ENCODE results near the gene APC2.

DNA sequence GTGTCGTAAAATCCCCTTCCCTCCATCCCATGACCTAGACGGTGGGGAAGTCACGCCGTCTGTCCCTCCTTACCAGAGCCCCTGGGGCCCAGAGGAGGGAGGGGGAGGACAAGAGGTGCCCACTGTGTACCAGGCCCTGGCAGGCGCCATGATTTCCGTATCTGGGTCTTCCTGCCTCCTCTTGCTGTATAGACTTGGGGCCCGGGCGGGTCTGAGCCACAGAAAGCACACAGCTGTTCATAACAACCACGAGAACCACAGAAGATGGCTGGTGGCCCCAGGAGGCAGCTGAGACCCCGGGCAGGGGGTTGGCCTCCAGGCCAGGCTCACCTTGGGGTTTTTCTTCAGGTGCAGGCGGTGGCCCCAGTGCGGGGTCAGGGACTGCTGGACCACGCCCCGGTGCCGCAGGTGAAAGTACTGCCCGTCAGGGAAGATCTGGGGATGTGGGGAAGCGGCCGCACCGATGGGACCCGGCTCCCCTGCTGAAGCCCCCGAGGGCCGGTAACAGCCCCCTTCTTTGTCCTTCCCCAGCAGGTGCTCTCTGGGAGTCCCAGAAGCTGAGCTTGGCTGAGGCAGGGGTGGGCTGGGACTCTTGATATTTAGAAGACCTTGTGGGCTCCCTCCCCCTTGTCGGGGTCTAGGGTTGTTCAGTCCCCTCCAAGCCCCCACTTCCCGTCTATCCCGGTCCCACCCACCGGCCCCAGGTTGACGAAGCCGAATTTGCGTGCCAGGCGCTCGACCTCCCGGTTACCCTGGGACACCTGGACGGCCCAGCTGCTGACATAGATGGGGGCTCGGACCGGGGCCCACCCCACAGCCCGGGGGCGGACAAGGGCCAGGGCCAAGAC, 39.8 kb downstream of the APC2 start:
- TF ChIP-seq, protein P1, sequence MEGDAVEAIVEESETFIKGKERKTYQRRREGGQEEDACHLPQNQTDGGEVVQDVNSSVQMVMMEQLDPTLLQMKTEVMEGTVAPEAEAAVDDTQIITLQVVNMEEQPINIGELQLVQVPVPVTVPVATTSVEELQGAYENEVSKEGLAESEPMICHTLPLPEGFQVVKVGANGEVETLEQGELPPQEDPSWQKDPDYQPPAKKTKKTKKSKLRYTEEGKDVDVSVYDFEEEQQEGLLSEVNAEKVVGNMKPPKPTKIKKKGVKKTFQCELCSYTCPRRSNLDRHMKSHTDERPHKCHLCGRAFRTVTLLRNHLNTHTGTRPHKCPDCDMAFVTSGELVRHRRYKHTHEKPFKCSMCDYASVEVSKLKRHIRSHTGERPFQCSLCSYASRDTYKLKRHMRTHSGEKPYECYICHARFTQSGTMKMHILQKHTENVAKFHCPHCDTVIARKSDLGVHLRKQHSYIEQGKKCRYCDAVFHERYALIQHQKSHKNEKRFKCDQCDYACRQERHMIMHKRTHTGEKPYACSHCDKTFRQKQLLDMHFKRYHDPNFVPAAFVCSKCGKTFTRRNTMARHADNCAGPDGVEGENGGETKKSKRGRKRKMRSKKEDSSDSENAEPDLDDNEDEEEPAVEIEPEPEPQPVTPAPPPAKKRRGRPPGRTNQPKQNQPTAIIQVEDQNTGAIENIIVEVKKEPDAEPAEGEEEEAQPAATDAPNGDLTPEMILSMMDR (conservative IDR thresholded peaks at IDR 0.05; ENCODE audit: low read depth, low read length) = no peak
- no peak for TF ChIP-seq EZH2 (IDR thresholded peaks at IDR 0.05; ENCODE audit: low read length, unreplicated experiment)

Data from PC-3 (cell line).